ENCODE results near the gene NEDD8. TPM values are rescaled to one million over a fixed set of nuclear protein-coding genes. Genes with fewer than 3 reads are reported as not detected.

NEDD8 gene
- total RNA-seq, 1 donor from 2014 or later, result 169 TPM

DNA sequence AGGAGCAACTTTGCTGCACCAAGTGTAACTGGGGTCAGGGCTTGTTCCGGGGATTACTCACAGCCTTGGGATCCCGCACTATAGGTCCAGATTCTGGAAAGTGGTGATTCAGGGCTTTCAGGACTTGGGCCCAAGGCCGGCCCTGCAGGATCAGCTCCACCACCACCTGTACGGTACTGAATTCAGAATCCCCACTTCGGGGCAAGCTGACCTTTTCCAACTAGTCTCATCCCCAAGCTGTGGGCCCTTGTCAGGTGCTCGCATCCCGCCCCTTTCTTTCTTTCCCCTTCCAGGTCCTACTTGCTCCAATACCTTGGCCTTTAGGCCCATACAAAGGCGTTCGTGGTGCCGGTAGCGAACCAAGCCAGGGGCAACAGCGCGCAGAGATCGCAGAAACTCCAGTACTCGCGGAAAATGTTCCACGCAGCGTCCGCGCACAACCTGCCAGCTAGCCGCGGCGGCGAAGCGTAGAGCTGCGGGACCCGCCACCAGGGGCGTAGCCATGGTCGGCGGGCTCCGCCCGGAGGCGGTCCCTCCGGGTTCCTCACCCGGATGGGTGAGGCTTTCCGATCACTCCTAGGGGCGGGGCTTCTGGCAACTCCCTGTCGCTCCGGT, 9.8 kb upstream of the NEDD8 start:
- Mint-ChIP-seq H3K27me3 (ENCODE audit: unreplicated experiment) (peaks cover 11% of the 10 kb centered on the region), H3K4me3 (ENCODE audit: unreplicated experiment) (peak overlapping the region; percentile 98)
- TF ChIP-seq, protein P1, sequence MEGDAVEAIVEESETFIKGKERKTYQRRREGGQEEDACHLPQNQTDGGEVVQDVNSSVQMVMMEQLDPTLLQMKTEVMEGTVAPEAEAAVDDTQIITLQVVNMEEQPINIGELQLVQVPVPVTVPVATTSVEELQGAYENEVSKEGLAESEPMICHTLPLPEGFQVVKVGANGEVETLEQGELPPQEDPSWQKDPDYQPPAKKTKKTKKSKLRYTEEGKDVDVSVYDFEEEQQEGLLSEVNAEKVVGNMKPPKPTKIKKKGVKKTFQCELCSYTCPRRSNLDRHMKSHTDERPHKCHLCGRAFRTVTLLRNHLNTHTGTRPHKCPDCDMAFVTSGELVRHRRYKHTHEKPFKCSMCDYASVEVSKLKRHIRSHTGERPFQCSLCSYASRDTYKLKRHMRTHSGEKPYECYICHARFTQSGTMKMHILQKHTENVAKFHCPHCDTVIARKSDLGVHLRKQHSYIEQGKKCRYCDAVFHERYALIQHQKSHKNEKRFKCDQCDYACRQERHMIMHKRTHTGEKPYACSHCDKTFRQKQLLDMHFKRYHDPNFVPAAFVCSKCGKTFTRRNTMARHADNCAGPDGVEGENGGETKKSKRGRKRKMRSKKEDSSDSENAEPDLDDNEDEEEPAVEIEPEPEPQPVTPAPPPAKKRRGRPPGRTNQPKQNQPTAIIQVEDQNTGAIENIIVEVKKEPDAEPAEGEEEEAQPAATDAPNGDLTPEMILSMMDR (IDR thresholded peaks at IDR 0.05; ENCODE audit: partially characterized antibody, unreplicated experiment), result peak; percentile 74

DNA sequence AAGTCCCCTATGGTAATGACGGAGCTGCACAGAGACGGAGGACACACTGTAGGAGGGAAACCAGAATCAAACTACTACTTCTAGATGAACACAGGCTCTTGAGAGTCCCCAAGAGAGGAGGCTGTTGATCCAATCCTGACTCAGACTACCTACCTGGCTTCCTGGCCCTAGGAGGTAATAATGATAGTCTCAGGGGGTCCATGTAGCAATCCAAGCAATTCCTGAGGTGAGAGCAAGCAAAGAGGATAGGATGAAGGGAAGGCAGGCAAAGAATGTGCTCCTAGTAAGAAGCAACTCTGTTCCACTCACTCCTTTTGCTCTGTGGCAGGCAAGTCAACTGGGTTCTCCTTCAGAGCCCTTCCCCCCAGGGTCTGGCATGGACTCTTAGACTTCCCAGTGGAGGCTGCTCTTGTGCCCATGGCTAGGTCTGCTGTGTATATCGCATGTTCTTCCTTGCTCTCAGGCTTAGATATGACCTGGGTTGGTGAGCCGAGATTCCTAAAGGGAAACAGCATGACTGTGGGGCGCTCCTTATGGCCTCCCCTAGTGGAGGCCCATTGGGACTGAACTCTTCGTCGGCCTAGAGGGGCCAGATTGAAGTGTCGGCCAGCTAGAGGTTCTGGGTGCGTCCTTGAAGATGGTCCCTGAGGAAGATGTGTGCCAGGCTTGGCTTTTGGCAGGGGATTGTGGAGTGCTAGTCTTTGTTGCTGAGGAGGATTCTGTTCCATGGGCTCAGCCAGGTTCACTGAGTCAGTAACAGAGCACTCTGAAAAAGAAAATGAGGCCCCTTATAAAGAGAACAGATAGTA, 8.1 kb upstream of the NEDD8 start:
- peaks cover 5% of the 10 kb centered on the region for H3K36me3 Mint-ChIP-seq (ENCODE audit: unreplicated experiment)
- H3K4me1 Mint-ChIP-seq (ENCODE audit: low read depth, unreplicated experiment), result peaks cover 9% of the 10 kb centered on the region
- peak overlapping the region; percentile 98 for H3K4me3 Mint-ChIP-seq (ENCODE audit: unreplicated experiment)
- DNase-seq, result no peak
- TF ChIP-seq, protein P1 (IDR thresholded peaks at IDR 0.05; ENCODE audit: partially characterized antibody, unreplicated experiment), result no peak
- peak overlapping the region; percentile 33 for H3K27ac Mint-ChIP-seq (ENCODE audit: unreplicated experiment)
- peaks cover 11% of the 10 kb centered on the region for H3K27me3 Mint-ChIP-seq (ENCODE audit: unreplicated experiment)
- peaks cover 11% of the 10 kb centered on the region for H3K9me3 Mint-ChIP-seq (ENCODE audit: unreplicated experiment)

More for the DNA sequence above, 9.8 kb upstream of the NEDD8 start:
- peaks cover 5% of the 10 kb centered on the region for H3K36me3 Mint-ChIP-seq (ENCODE audit: unreplicated experiment)
- H3K4me1 Mint-ChIP-seq (ENCODE audit: low read depth, unreplicated experiment), result peaks cover 9% of the 10 kb centered on the region
- DNase-seq, result peak; percentile 92
- H3K27ac Mint-ChIP-seq (ENCODE audit: unreplicated experiment), result peak overlapping the region; percentile 99
- H3K9me3 Mint-ChIP-seq (ENCODE audit: unreplicated experiment), result peaks cover 7% of the 10 kb centered on the region

DNA sequence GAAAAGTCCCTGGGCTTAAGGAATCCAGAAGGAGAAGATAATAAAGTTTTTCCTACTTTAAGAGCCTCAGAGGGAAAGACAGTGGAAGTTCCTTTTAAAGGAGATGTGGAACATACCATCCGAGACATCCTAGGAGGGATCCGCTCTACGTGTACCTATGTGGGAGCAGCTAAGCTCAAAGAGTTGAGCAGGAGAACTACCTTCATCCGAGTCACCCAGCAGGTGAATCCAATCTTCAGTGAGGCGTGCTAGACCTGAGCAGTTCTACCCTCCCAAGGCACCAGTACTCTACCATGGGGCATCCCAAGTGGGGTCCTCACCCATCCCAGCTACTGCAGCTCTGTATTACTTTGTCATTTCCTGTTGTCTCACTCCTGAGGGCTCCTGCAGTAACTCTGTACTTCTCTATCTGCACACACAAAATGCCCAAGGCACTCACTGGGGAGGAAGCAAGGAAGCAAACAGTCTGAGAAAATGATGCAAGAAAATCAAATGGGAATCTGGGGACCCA, 6.4 kb upstream of the NEDD8 start:
- H3K36me3 Mint-ChIP-seq (ENCODE audit: unreplicated experiment), result peaks cover 5% of the 10 kb centered on the region
- H3K27ac Mint-ChIP-seq (ENCODE audit: unreplicated experiment), result no peak overlapping the region

DNA sequence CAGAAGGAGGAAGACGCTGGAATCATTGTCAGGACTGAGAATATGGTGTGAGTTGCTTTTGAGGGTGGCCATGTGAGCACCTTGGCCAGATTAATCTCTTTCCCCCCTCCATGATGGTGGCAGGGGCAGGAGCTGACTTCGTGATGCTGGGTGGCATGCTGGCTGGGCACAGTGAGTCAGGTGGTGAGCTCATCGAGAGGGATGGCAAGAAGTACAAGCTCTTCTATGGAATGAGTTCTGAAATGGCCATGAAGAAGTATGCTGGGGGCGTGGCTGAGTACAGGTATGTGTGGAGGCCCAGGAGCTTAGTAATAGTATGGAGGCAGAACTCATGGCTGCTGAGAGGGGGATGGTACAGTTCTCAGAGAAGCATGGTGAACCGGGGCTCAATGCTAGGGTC, 6.0 kb upstream of the NEDD8 start:
- peaks cover 8% of the 10 kb centered on the region for H3K9me3 Mint-ChIP-seq (ENCODE audit: unreplicated experiment)
- H3K27me3 Mint-ChIP-seq (ENCODE audit: unreplicated experiment), result peaks cover 7% of the 10 kb centered on the region
- H3K27ac Mint-ChIP-seq (ENCODE audit: unreplicated experiment), result no peak overlapping the region
- peaks cover 9% of the 10 kb centered on the region for H3K4me1 Mint-ChIP-seq (ENCODE audit: low read depth, unreplicated experiment)
- DNase-seq, result no peak
- peaks cover 5% of the 10 kb centered on the region for H3K36me3 Mint-ChIP-seq (ENCODE audit: unreplicated experiment)
- TF ChIP-seq, protein P1 (IDR thresholded peaks at IDR 0.05; ENCODE audit: partially characterized antibody, unreplicated experiment), result no peak
- no peak overlapping the region for H3K4me3 Mint-ChIP-seq (ENCODE audit: unreplicated experiment)

More for the DNA sequence above, 6.4 kb upstream of the NEDD8 start:
- Mint-ChIP-seq H3K27me3 (ENCODE audit: unreplicated experiment) (peaks cover 7% of the 10 kb centered on the region), H3K9me3 (ENCODE audit: unreplicated experiment) (peaks cover 8% of the 10 kb centered on the region), H3K4me1 (ENCODE audit: low read depth, unreplicated experiment) (peaks cover 6% of the 10 kb centered on the region), H3K4me3 (ENCODE audit: unreplicated experiment) (peak overlapping the region; percentile 13)
- DNase-seq, result no peak
- TF ChIP-seq, protein P1 (IDR thresholded peaks at IDR 0.05; ENCODE audit: partially characterized antibody, unreplicated experiment), result no peak
